ENCODE data around the gene MERTK. TPM values are rescaled to one million over a fixed set of nuclear protein-coding genes. Genes with fewer than 3 reads are reported as not detected.

MERTK gene
- total and polyA plus RNA-seq, 2 of the 8 experiments (the other 6 are each of a cell fraction or from before 2014, with no cell fraction given), result 6.5 to 7.0 TPM

GRCh38 chr2:112018846-112019245, 120.4 kb downstream of the MERTK start:
- Histone ChIP-seq H3K9ac (replicated peaks in 1 of 4; ENCODE audit: extremely low read depth in 1 of 4, low read depth in 3 of 4, low read length in 3 of 4) (no peak overlapping the region), H3K23ac (ENCODE audit: insufficient read length) (no peak overlapping the region), H3K18ac (ENCODE audit: extremely low read depth, low read length) (no peak overlapping the region), H2BK120ac (replicated peaks; ENCODE audit: low read depth, low read length) (no peak overlapping the region), H3K9me3 (ENCODE audit: insufficient read depth in 2 of 2, low read depth in 1 of 2, low read length in 1 of 2) (no peaks in the 10 kb centered on the region), H2BK20ac (ENCODE audit: low read length) (no peak overlapping the region), H2BK12ac (ENCODE audit: low read depth, low read length) (no peak overlapping the region), H4K5ac (ENCODE audit: insufficient read length, low read depth, low read length) (no peak overlapping the region), H2BK5ac (ENCODE audit: low read depth, low read length) (no peak overlapping the region), H3K56ac (replicated peaks; ENCODE audit: insufficient read length, low read depth, low read length) (no peak overlapping the region), H3K4me2 (ENCODE audit: insufficient read depth in 1 of 2, low read depth in 2 of 2, low read length in 2 of 2) (no peak overlapping the region), H3K27me3 (replicated peaks in 1 of 4; ENCODE audit: control insufficient read depth in 3 of 4, extremely low read depth in 1 of 4, insufficient read depth in 3 of 4, low read length in 3 of 4) (no peaks in the 10 kb centered on the region), H3K79me1 (ENCODE audit: low read depth, low read length) (no peaks in the 10 kb centered on the region), H3K79me2 (ENCODE audit: control insufficient read depth in 1 of 2, insufficient read depth in 2 of 2, low read length in 2 of 2) (no peaks in the 10 kb centered on the region), H3K4me1 (replicated peaks in 1 of 4; ENCODE audit: control insufficient read depth in 3 of 4, insufficient read depth in 4 of 4, low read length in 3 of 4) (no peaks in the 10 kb centered on the region), H4K20me1 (replicated peaks in 1 of 2; ENCODE audit: control insufficient read depth in 1 of 2, insufficient read depth in 2 of 2, low read length in 2 of 2) (no peaks in the 10 kb centered on the region), H4K8ac (ENCODE audit: extremely low read depth, insufficient read depth, low read length) (no peak overlapping the region), H3K4ac (replicated peaks; ENCODE audit: insufficient read length, low read depth, low read length) (no peak overlapping the region), H2BK15ac (ENCODE audit: low read length) (no peak overlapping the region), H3K4me3 (ENCODE audit: extremely low read depth in 1 of 4, insufficient read depth in 2 of 4, low read depth in 3 of 4, low read length in 4 of 4) (no peak overlapping the region), H3K36me3 (ENCODE audit: control insufficient read depth in 2 of 4, insufficient read depth in 4 of 4, low read length in 3 of 4) (no peaks in the 10 kb centered on the region), H3K23me2 (ENCODE audit: low read depth, low read length) (no peaks in the 10 kb centered on the region), H2AFZ (ENCODE audit: low read length) (no peak overlapping the region), H3K27ac (ENCODE audit: low read depth, low read length) (no peak overlapping the region), H3K14ac (ENCODE audit: insufficient read length) (no peak overlapping the region), H4K91ac (replicated peaks; ENCODE audit: insufficient read length, low read length) (no peak overlapping the region), H2AK5ac (ENCODE audit: low read depth, low read length) (no peak overlapping the region)
- no peak for FAIRE-seq
- no peak for TF ChIP-seq JUN (IDR thresholded peaks at IDR 0.05; ENCODE audit: low read depth, low read length)
- TF ChIP-seq POU5F1 (IDR thresholded peaks at IDR 0.05; ENCODE audit: low read depth, low read length), result no peak
- DNase-seq (ENCODE audit: low read depth in 1 of 2, low spot score in 2 of 2), result no peak
- POLR2A ChIA-PET (ENCODE audit: partially characterized antibody), result no interaction called here
- WGBS, 2 experiments (ENCODE audit: extremely low coverage in 1 of 2, insufficient coverage in 1 of 2, insufficient read length in 1 of 2, insufficient replicate concordance in 2 of 2, low coverage in 1 of 2, low lambda C conversion rate in 2 of 2, missing lambda C conversion rate in 1 of 2), result 94% methylated on average over 8 of the region's 8 CpGs; no CpG with 5 or more reads in 1 of the 2 experiments
- CTCF ChIA-PET (ENCODE audit: partially characterized antibody), result interaction anchor here (0.7 to 3.4 kb wide), 5 partner anchors 9 to 1142 kb away, joined by 3 to 14 read pairs (median 3); no protein-coding TSS in a partner anchor

Measured in H1 (cell line).